ENCODE measurements around the gene NPHP4.
"Not testable (repeated sequence)": the region's sequence is repeated elsewhere in the genome, so short reads cannot be mapped to it uniquely, and the experiment has no call there.

NPHP4 gene

GRCh38 chr1:5911871-5912271 is 80.4 kb downstream of the NPHP4 start:
- DNase-seq (ENCODE audit: low spot score): no peak

GRCh38 chr1:5911157-5911556 is 81.1 kb downstream of the NPHP4 start:
- no peak for DNase-seq (ENCODE audit: low spot score)

GRCh38 chr1:5910666-5911065 is 81.6 kb downstream of the NPHP4 start:
- DNase-seq (ENCODE audit: low spot score): no peak

- DNase-seq (ENCODE audit: low spot score): no peak
These were observed 82.0 kb downstream of the NPHP4 start for GRCh38 chr1:5910276-5910620.

- no peak for DNase-seq (ENCODE audit: low spot score)
These were observed 82.5 kb downstream of the NPHP4 start for GRCh38 chr1:5909576-5910275.

GRCh38 chr1:5908461-5909375 is 83.5 kb downstream of the NPHP4 start:
- no peak for DNase-seq (ENCODE audit: low spot score)

GRCh38 chr1:5907966-5908365 is 84.3 kb downstream of the NPHP4 start:
- no peak for DNase-seq (ENCODE audit: low spot score)

- DNase-seq (ENCODE audit: low spot score): no peak
These were observed 84.8 kb downstream of the NPHP4 start for GRCh38 chr1:5907386-5907785.

GRCh38 chr1:5906966-5907365 is 85.3 kb downstream of the NPHP4 start:
- no peak for DNase-seq (ENCODE audit: low spot score)

- DNase-seq (ENCODE audit: low spot score): no peak
These were observed 86.1 kb downstream of the NPHP4 start for GRCh38 chr1:5906116-5906515.

GRCh38 chr1:5905436-5905835 is 86.8 kb downstream of the NPHP4 start:
- DNase-seq (ENCODE audit: low spot score): no peak

GRCh38 chr1:5904551-5904950 is 87.7 kb downstream of the NPHP4 start:
- no peak for DNase-seq (ENCODE audit: low spot score)

- DNase-seq (ENCODE audit: low spot score): no peak
These were observed 88.5 kb downstream of the NPHP4 start for GRCh38 chr1:5903680-5904079.

- no peak for DNase-seq (ENCODE audit: low spot score)
These were observed 89.2 kb downstream of the NPHP4 start for GRCh38 chr1:5903031-5903430.

GRCh38 chr1:5901841-5902240 is 90.4 kb downstream of the NPHP4 start:
- DNase-seq (ENCODE audit: low spot score): no peak

GRCh38 chr1:5901150-5901549 is 91.1 kb downstream of the NPHP4 start:
- DNase-seq (ENCODE audit: low spot score): no peak

GRCh38 chr1:5898266-5898665 is 94.0 kb downstream of the NPHP4 start:
- DNase-seq (ENCODE audit: low spot score): no peak

GRCh38 chr1:5896706-5897660 is 95.2 kb downstream of the NPHP4 start:
- peak; percentile 36 for DNase-seq (ENCODE audit: low spot score)

- no peak for DNase-seq (ENCODE audit: low spot score)
These were observed 96.5 kb downstream of the NPHP4 start for GRCh38 chr1:5895446-5896406.

- not testable (repeated sequence) for DNase-seq (ENCODE audit: low spot score)
These were observed 98.4 kb downstream of the NPHP4 start for GRCh38 chr1:5893699-5894278.

- no peak for DNase-seq (ENCODE audit: low spot score)
These were observed 99.9 kb downstream of the NPHP4 start for GRCh38 chr1:5892329-5892728.
